Measurements from ENCODE around the gene HES2.
"Not testable (repeated sequence)": the region's sequence is repeated elsewhere in the genome, so short reads cannot be mapped to it uniquely, and the experiment has no call there.

- TF ChIP-seq ZNF551 (CRISPR knock-in tag; IDR thresholded peaks at IDR 0.05); CHD2 (IDR thresholded peaks at IDR 0.05; ENCODE audit: low read depth, low read length); SMAD2 (IDR thresholded peaks at IDR 0.05; ENCODE audit: low read depth, low read length); PTRF (tag; IDR thresholded peaks at IDR 0.05); ZKSCAN1 (IDR thresholded peaks at IDR 0.05; ENCODE audit: low read depth, low read length); CREM (IDR thresholded peaks at IDR 0.05; ENCODE audit: low read depth): not testable (repeated sequence)
- TF ChIP-seq, protein P1, sequence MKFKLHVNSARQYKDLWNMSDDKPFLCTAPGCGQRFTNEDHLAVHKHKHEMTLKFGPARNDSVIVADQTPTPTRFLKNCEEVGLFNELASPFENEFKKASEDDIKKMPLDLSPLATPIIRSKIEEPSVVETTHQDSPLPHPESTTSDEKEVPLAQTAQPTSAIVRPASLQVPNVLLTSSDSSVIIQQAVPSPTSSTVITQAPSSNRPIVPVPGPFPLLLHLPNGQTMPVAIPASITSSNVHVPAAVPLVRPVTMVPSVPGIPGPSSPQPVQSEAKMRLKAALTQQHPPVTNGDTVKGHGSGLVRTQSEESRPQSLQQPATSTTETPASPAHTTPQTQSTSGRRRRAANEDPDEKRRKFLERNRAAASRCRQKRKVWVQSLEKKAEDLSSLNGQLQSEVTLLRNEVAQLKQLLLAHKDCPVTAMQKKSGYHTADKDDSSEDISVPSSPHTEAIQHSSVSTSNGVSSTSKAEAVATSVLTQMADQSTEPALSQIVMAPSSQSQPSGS (CRISPR knock-in tag; IDR thresholded peaks at IDR 0.05): not testable (repeated sequence)
Observed at GRCh38 chr1:6437012-6437700, 17.4 kb upstream of the HES2 start.

Measured in K562 (cell line).